GM13977 (cell line): ENCODE results near the gene GDPD2.

Experiments used
- DNase-seq: peaks from one replicate; pipeline ENCODE4 v3.0.0; 2012; ENCODE audit warnings: low spot score
- in situ Hi-C: fragments of 300-500 bp; cut with MboI; formaldehyde crosslinking; loops from one replicate; pipeline ENCODE4 v1.12.0; 2022; ENCODE audit warnings: low sequenced_read_pairs, low pct_unique_long_range_greater_than_20kb, mixed read lengths, inconsistent platforms; ENCODE audit not compliant: unreplicated experiment
- TF ChIP-seq, protein P1 (sequence below): IDR thresholded peaks from 2 replicates; pipeline ENCODE4 v1.5.1; 2012; ENCODE audit warnings: mild to moderate bottlenecking, control low read depth; ENCODE audit not compliant: insufficient read depth; ENCODE audit errors: extremely low read depth, missing control alignments

Gene GDPD2

DNA sequence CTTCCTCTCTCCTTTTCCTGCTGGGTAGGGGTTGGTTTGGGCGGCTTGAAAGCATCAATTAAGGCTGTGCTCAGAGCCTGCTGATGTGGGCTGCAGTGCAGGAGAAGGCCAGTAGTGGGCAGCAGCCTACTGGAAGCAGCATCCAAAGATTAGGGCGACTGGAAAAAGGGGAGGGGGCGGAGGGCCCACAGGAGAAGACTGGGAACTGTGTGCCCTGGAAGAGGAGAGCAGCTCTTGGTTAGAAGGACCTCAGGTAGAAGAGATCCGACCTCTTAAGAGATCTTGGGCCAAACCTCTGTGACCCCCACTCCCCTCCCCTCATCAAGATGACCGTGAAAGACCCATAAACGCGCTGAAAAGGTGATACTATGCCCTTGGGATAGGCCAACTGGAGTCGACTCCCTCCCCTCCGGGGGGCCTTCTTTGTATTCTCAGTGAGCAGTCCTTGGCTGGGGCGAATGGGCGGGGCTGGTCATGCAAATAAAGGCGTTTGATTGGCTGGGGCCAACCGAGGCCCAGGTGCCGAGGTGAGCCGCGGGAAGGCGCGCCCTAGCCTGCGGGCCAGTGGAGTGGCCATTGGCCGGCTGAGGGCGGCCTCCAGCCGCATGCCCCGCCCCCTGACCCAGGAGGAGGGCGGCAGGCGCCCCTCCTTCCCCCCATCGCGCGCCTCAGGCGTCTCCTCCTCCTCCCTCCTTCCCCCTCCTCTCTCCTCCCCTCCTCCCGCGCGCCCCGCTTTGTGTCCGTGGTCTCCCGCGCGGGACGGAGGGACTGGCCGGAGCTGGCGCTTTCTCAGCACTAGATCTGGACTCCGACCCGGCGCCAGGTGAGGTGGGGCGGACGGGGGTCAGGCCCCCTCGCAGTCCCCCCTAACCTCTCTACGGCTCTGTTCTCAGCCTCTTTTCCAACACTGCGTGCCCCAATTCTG, 31.6 kb downstream of the GDPD2 start:
- DNase-seq = peak; percentile 73
- in situ Hi-C loops = no loop called here
- TF ChIP-seq, protein P1, sequence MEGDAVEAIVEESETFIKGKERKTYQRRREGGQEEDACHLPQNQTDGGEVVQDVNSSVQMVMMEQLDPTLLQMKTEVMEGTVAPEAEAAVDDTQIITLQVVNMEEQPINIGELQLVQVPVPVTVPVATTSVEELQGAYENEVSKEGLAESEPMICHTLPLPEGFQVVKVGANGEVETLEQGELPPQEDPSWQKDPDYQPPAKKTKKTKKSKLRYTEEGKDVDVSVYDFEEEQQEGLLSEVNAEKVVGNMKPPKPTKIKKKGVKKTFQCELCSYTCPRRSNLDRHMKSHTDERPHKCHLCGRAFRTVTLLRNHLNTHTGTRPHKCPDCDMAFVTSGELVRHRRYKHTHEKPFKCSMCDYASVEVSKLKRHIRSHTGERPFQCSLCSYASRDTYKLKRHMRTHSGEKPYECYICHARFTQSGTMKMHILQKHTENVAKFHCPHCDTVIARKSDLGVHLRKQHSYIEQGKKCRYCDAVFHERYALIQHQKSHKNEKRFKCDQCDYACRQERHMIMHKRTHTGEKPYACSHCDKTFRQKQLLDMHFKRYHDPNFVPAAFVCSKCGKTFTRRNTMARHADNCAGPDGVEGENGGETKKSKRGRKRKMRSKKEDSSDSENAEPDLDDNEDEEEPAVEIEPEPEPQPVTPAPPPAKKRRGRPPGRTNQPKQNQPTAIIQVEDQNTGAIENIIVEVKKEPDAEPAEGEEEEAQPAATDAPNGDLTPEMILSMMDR = peak; percentile 85

DNA sequence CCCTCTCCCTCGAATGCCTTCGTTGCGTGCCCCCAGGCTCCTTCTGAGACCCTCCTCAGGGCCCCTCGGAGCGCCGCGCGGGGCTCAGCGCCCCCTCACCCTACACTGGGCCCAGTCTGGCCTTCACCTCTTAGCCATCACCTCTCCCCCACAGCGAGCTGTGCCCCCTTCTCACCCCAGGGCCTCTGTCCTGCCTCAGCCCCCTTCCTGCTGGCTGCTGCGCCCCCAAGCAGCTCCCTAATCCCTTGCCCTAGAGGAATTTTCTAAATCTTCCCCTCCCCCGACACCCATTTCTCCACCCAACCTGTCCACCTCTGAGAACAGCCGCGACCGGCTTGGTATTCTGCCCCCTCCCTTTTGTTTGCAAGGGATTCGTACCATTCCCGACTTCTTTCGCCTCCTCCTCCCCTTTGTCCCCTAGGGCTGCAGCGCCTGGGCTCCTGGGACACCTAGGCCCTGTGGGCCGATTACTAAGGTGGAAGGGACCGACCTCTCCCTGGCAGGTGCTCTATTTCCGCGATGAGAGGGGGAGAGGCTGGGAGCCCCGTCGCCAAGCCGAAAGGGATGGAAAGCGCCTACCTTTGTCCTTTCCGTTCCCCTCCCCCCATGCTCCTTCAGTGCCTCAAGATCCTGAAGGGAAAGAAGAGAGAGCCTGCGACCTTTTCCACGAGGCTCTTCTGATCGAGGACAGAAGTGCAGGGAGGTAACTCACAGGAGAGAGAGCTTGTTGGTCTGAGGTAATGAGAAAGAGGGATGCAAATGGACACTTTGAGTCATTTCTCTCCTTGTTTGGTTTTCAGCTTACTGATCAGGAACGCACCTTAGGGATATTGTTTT, 32.5 kb downstream of the GDPD2 start:
- peak; percentile 44 for DNase-seq
- in situ Hi-C loops = no loop called here
- TF ChIP-seq, protein P1 = no peak

DNA sequence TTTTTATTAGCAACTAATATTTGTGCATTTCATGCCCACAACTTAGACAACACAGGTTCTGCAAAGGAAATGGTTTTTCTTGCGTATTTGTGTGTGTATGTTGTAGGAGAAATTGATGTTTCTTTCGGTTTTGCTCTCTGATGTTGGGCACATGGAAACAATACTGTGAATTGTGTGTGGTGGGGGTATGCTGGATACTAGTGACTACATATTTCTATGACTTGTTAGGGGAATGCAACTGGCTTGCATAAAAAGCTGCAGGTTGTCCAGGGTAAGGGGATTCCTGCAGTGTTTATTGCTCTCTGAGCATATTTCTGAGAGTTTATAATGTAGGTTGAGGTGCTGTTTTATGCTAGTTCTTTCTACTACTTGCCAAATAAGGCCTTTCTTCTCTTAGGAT, 33.1 kb downstream of the GDPD2 start:
- in situ Hi-C loops = no loop called here
- TF ChIP-seq, protein P1 = no peak

DNA sequence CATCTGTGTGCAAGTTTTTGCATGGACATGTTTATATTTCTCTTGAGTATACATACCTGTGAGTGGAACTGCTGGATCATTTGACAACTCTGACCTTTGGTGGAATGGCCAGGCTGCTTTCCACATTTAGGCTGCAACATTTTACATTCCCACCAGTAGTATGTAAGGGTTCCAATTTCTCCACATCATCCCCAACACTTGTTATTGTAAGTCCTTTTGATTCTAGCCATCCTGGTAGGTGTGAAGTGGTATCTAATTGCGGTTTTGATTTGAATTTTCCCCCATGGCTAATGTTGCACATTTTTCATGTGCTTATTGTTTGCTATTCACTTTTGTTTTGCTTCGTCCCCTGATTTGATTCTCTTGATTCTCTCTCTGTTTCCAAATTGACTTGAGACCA, 37.9 kb downstream of the GDPD2 start:
- TF ChIP-seq, protein P1 = no peak
- DNase-seq = no peak
- in situ Hi-C loops = no loop called here

More for the DNA sequence above, 33.1 kb downstream of the GDPD2 start:
- peak; percentile 19 for DNase-seq

DNA sequence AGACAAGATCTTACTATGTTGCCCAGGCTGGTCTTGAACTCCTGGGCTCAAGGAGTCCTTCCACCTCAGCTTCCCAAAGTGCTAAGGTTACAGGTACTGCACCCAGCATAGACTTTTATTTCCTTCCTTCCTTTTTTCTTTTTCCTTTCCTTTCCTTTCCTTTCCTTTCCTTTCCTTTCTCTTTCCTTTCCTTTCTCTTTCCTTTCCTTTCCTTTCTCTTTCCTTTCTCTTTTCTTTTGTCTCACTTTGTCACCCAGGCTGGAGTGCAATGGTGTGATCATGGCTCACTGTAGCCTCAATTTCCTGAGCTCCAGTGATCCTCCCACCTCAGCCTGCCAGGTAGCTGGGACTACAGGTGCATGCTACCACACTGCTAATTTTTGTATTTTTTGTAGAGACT, 40.9 kb downstream of the GDPD2 start:
- in situ Hi-C loops = no loop called here
- TF ChIP-seq, protein P1 = no peak
- DNase-seq = no peak

DNA sequence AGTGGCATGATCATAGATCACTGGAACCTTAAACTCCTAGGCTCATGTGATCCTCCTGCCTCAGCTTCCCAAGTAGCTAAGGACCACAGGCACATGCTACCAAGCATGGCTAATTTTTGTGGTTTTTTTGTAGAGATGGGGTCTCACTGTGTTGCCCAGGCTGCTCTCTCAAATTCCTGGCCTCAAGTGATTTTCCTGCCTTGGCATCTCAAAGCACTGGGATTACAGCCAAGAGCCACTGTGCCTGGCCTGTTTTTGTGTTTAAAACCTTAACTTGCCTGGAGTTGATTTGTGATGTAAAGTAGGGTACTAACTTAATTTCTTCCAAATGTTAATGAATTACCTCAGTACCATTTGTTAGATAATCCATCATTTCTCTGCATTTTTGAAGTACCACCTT, 43.9 kb downstream of the GDPD2 start:
- no peak for DNase-seq
- TF ChIP-seq, protein P1 = no peak
- in situ Hi-C loops = no loop called here
